HL-60 (cell line): Measurements from ENCODE around the gene PBX3.

Experiments used
- POLR2AphosphoS5 ChIP-seq: IDR thresholded peaks from 2 replicates; pipeline ENCODE4 v1.6.1; 2012; ENCODE audit warnings: low read depth
- TF ChIP-seq, protein P1 (sequence below): IDR thresholded peaks from one replicate; pipeline ENCODE4 v1.5.1; 2011; ENCODE audit warnings: low read length, control low read depth, inconsistent platforms; ENCODE audit not compliant: insufficient read depth
- TF ChIP-seq, protein P2 (sequence below): IDR thresholded peaks from 2 replicates; pipeline ENCODE4 v1.6.1; 2012; ENCODE audit warnings: low read depth; ENCODE audit not compliant: insufficient replicate concordance

DNA sequence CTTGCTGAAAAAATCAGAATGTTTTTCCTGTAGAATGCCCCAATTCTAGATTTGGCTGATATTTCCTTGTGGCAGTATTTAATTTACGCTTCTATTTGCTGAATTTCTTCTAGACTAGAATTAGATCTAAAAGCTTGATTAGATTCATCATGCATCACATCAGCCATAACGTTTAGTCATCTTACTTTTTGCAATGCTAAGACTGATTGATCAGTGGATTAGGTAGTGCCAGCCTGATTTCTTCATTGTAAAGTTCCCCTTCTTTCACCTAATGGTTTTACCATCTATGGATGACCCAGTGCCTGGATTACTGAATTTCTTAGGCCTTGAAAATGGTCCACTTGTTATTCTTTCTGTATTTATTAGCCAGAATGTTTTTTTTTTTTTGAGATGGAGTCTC is 83.9 kb downstream of the PBX3 start:
- TF ChIP-seq, protein P1, sequence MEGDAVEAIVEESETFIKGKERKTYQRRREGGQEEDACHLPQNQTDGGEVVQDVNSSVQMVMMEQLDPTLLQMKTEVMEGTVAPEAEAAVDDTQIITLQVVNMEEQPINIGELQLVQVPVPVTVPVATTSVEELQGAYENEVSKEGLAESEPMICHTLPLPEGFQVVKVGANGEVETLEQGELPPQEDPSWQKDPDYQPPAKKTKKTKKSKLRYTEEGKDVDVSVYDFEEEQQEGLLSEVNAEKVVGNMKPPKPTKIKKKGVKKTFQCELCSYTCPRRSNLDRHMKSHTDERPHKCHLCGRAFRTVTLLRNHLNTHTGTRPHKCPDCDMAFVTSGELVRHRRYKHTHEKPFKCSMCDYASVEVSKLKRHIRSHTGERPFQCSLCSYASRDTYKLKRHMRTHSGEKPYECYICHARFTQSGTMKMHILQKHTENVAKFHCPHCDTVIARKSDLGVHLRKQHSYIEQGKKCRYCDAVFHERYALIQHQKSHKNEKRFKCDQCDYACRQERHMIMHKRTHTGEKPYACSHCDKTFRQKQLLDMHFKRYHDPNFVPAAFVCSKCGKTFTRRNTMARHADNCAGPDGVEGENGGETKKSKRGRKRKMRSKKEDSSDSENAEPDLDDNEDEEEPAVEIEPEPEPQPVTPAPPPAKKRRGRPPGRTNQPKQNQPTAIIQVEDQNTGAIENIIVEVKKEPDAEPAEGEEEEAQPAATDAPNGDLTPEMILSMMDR: no peak
- TF ChIP-seq, protein P2, sequence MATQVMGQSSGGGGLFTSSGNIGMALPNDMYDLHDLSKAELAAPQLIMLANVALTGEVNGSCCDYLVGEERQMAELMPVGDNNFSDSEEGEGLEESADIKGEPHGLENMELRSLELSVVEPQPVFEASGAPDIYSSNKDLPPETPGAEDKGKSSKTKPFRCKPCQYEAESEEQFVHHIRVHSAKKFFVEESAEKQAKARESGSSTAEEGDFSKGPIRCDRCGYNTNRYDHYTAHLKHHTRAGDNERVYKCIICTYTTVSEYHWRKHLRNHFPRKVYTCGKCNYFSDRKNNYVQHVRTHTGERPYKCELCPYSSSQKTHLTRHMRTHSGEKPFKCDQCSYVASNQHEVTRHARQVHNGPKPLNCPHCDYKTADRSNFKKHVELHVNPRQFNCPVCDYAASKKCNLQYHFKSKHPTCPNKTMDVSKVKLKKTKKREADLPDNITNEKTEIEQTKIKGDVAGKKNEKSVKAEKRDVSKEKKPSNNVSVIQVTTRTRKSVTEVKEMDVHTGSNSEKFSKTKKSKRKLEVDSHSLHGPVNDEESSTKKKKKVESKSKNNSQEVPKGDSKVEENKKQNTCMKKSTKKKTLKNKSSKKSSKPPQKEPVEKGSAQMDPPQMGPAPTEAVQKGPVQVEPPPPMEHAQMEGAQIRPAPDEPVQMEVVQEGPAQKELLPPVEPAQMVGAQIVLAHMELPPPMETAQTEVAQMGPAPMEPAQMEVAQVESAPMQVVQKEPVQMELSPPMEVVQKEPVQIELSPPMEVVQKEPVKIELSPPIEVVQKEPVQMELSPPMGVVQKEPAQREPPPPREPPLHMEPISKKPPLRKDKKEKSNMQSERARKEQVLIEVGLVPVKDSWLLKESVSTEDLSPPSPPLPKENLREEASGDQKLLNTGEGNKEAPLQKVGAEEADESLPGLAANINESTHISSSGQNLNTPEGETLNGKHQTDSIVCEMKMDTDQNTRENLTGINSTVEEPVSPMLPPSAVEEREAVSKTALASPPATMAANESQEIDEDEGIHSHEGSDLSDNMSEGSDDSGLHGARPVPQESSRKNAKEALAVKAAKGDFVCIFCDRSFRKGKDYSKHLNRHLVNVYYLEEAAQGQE: no peak
- no peak for TF ChIP-seq POLR2AphosphoS5
